Bronchial epithelial cell (primary cell): ENCODE data around the gene DAB1. TPM values are rescaled to one million over a fixed set of nuclear protein-coding genes. Genes with fewer than 3 reads are reported as not detected.

Source experiments
- DNase-seq: peaks from one replicate; pipeline ENCODE4 v3.0.0-alpha.2; 2010; ENCODE audit warnings: low read depth
- FAIRE-seq: peaks from 2 replicates; lab custom pipeline; 2011; peaks lifted over from hg19 to GRCh38; lab: Jason Lieb, UNC
- H3K27me3 ChIP-seq: 2 replicates; pipeline ENCODE4 v1.5.1; 2011; ENCODE audit warnings: low read length; ENCODE audit not compliant: control insufficient read depth, insufficient read depth
- H3K36me3 ChIP-seq: 2 replicates; pipeline ENCODE4 v1.5.1; 2011; ENCODE audit warnings: low read length; ENCODE audit not compliant: control insufficient read depth, insufficient read depth
- H3K4me3 ChIP-seq: 2 replicates; pipeline ENCODE4 v1.5.1; 2011; ENCODE audit warnings: mild to moderate bottlenecking, low read depth, low read length, control low read depth
- total RNA-seq: library from RNA; depleted of rRNA; stranded (reverse); fragments of >200 nt; gene quantifications from 2 replicates; pipeline ENCODE4 v1.2.1, GENCODE V29; 2014
- TF ChIP-seq, protein P1 (sequence below): IDR thresholded peaks from 2 replicates; pipeline ENCODE4 v1.5.1; 2011; ENCODE audit warnings: mild to moderate bottlenecking, moderate library complexity, low read length, control low read depth, inconsistent platforms; ENCODE audit not compliant: insufficient read depth, severe bottlenecking

Gene DAB1
- total RNA-seq, 1 donor from 2014 or later = not detected

DNA sequence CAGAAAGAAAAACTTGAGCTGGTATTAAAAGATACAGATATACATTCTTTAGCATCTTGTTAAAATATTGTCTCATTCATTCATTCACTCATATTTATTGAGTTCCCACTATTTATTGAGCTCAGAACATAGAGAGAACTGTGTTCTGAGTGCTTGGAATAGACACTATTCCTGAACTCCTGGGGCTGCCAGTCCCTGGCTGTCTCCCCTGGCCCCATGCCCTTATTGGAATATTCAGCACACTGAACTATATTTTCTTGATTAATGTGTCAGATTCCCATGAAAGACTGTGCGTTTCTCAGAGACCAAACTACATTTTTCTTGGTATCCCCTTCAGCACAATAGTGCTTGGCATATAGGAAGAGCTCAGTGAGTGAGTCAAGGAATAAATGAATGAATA lies 44.0 kb upstream of the DAB1 start:
- Histone ChIP-seq H3K36me3 (no peaks in the 10 kb centered on the region), H3K27me3 (no peaks in the 10 kb centered on the region), H3K4me3 (no peak overlapping the region)
- FAIRE-seq = no peak
- TF ChIP-seq, protein P1, sequence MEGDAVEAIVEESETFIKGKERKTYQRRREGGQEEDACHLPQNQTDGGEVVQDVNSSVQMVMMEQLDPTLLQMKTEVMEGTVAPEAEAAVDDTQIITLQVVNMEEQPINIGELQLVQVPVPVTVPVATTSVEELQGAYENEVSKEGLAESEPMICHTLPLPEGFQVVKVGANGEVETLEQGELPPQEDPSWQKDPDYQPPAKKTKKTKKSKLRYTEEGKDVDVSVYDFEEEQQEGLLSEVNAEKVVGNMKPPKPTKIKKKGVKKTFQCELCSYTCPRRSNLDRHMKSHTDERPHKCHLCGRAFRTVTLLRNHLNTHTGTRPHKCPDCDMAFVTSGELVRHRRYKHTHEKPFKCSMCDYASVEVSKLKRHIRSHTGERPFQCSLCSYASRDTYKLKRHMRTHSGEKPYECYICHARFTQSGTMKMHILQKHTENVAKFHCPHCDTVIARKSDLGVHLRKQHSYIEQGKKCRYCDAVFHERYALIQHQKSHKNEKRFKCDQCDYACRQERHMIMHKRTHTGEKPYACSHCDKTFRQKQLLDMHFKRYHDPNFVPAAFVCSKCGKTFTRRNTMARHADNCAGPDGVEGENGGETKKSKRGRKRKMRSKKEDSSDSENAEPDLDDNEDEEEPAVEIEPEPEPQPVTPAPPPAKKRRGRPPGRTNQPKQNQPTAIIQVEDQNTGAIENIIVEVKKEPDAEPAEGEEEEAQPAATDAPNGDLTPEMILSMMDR = no peak
- DNase-seq = no peak

DNA sequence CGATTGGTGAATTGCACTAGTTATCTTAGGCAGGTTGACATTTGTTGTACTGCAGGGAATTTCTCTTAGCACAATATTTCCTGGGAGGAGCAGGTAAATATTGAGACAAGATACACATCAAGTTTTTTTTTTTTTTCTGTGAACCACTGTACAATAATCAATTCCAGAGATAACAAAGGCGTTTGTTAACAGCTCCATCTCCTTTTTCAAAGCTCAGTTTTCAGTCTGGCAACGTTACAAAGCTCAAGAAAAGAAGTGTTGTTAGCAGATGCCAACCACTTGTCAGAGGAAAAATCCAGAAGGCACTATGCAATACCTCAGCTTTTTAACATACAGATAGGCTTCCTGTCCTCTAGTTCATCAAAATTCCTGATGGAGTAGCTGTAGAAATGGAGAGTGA lies 40.9 kb upstream of the DAB1 start:
- Histone ChIP-seq H3K27me3 (no peaks in the 10 kb centered on the region), H3K4me3 (no peak overlapping the region), H3K36me3 (no peaks in the 10 kb centered on the region)
- FAIRE-seq = no peak
- no peak for DNase-seq
- TF ChIP-seq, protein P1 = no peak

DNA sequence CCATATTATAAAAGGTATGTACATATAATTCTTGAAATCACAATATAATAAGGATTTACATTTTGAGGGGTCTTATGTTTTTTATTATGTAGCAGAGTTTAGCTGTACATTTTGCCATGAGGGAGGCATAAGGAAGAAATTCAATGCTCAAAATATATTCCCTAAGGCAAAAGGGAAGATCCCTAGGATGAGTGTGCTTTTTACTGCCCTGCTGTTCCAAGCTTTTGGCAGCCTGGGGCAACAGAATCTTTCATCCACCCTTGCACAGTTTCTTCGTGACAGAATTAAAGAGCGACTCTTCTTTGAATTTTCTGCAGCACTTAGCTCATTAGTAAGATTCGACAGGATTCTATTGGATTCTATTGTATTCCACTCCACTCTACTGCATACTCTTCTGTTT lies 39.5 kb upstream of the DAB1 start:
- Histone ChIP-seq H3K4me3 (no peak overlapping the region), H3K36me3 (no peaks in the 10 kb centered on the region), H3K27me3 (no peaks in the 10 kb centered on the region)
- TF ChIP-seq, protein P1 = no peak
- FAIRE-seq (no peak), DNase-seq (no peak)

DNA sequence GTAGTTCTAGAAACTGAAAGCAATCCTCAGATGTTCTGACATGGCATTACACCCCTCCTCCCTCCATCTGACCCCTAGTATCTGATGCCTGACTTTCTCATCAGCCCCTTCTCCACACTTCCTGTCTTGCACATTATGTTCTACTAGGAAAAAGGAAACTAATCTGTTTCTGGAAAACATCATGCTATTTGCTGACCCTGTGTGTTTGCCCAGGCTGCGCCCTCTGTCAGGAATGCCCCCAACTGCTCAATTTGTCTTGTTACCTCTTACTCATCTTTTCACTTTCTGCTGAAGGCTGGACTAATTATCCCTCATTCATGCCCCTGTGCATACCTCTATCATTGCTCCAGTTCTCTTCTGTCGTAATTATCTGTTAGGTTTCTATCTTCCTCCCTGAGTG lies 37.5 kb upstream of the DAB1 start:
- no peak for DNase-seq
- Histone ChIP-seq H3K36me3 (no peaks in the 10 kb centered on the region), H3K4me3 (no peak overlapping the region), H3K27me3 (no peaks in the 10 kb centered on the region)
- FAIRE-seq = no peak
- TF ChIP-seq, protein P1 = no peak

DNA sequence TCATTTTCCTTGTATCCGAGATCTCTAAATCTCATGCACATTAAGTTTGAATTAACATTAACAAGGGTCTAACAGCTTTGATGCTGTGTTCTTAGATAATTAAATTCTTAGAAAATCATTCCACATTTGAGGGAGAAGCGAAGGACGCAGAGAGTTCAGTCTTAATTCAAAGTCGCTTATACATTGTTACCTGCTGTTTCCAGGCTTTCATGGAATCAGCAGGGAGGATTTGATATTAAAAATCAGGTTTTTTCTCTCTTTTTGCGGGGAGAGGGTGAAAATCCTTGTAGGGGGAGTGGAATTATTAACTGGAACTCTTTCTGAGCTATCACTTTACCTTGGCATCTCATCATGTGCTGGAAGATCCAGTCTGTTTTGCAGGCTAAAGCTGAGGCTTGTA lies 27.7 kb upstream of the DAB1 start:
- DNase-seq = no peak
- TF ChIP-seq, protein P1 = no peak
- Histone ChIP-seq H3K4me3 (no peak overlapping the region), H3K27me3 (no peaks in the 10 kb centered on the region), H3K36me3 (no peaks in the 10 kb centered on the region)
- no peak for FAIRE-seq

DNA sequence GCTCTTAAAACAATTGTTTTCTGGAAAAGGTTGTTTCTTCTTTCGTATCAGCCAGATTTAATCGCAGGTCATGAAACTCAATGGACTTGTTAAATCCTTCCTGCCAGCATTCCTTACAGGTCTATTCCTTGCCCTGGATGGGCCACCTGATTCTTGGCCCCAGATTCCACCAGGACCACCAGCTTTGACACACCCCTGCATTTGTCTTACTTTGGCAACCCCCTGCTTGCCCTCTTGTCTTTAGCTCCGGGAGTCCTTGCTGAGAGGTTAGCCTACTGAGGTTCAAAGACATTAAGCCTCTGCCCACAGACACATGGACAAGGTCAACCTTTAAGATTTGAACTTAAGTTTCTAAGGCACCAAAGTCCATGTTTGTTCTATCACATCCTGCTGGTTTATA lies 27.1 kb upstream of the DAB1 start:
- TF ChIP-seq, protein P1 = no peak
- H3K27me3 ChIP-seq = no peaks in the 10 kb centered on the region
- FAIRE-seq = no peak
- DNase-seq = no peak
- no peaks in the 10 kb centered on the region for H3K36me3 ChIP-seq
- H3K4me3 ChIP-seq = no peak overlapping the region
